ENCODE data around the gene RASAL2. TPM values are rescaled to one million over a fixed set of nuclear protein-coding genes. Genes with fewer than 3 reads are reported as not detected.

The RASAL2 gene
- total RNA-seq, 1 experiment from 2014 or later: 22.2 TPM

DNA sequence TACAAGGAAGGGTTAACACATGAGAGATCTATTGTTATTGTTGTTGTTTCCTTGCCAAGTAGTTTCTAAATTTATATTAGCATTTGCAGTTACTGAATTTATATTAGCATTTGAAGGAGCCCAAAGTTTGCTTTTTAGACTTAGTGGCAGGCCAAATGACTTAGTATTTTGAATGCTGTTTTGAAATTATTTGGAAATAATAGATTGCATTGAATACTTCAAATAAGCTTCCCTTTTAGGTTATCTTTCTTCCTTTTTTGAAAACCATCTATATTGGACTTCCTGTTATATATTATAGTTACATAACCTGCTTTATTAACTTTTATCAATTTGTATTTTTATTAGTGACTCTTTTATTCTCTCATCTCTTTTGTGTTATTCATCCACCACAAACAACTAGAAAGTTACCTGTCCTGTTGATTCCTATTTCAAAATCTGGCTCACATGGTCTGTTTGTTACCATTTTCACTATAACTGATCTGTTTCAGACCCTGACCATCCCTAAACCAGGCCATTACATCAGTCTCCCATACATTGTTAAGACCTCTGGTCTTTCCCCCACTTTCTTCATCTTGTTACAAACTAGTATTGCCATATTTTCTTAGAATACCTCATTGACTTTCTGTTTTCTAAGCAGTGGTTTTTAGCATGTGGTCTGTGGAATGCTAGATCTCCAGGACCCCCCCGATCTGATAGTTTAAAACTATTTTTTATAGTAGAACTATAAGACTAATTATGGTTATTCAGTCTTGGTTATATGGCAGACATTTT lies 185.2 kb downstream of the RASAL2 start:
- Histone ChIP-seq H2AK5ac (ENCODE audit: insufficient read length, low read length) (no peak overlapping the region), H3K4me1 (ENCODE audit: insufficient read depth, low read length) (peaks cover 10% of the 10 kb centered on the region), H3K23me2 (ENCODE audit: insufficient read length, low read depth, low read length, poor library complexity, severe bottlenecking) (no peaks in the 10 kb centered on the region), H3T11ph (ENCODE audit: low read length) (no peak overlapping the region), H3K79me1 (ENCODE audit: insufficient read depth, low read depth, low read length, poor library complexity, severe bottlenecking) (no peaks in the 10 kb centered on the region), H3K27me3 (ENCODE audit: insufficient read depth, low read length) (no peaks in the 10 kb centered on the region), H3K9me3 (ENCODE audit: control insufficient read depth, low read depth, low read length) (no peaks in the 10 kb centered on the region), H4K5ac (ENCODE audit: insufficient read length, low read depth, low read length) (no peak overlapping the region), H2BK15ac (ENCODE audit: low read depth, low read length) (no peak overlapping the region), H3K27ac (ENCODE audit: insufficient read length, low read depth, low read length) (no peak overlapping the region), H3K79me2 (ENCODE audit: insufficient read depth, low read length) (peaks cover 2% of the 10 kb centered on the region; the same call in 1 of the 2 replicates), H2BK5ac (ENCODE audit: insufficient read length, low read length) (no peak overlapping the region), H3K18ac (ENCODE audit: insufficient read length, low read depth, low read length) (no peak overlapping the region), H3K4me2 (ENCODE audit: insufficient read depth, insufficient read length, low read length) (no peak overlapping the region), H4K91ac (ENCODE audit: insufficient read length, low read depth, low read length) (no peak overlapping the region), H2AFZ (ENCODE audit: low read length) (no peak overlapping the region), H2BK120ac (ENCODE audit: low read depth, low read length, poor library complexity, severe bottlenecking) (no peak overlapping the region), H3K9ac (ENCODE audit: extremely low read depth, insufficient read length, low read length) (no peak overlapping the region), H2BK20ac (ENCODE audit: low read depth, low read length, poor library complexity, severe bottlenecking) (no peak overlapping the region), H2BK12ac (ENCODE audit: insufficient read length, low read depth, low read length) (no peak overlapping the region), H3K23ac (ENCODE audit: insufficient read length, low read depth, low read length) (no peak overlapping the region), H4K8ac (replicated peaks; ENCODE audit: insufficient read length, low read depth, low read length) (no peak overlapping the region), H3K56ac (ENCODE audit: insufficient read length, low read depth, low read length) (no peak overlapping the region), H4K20me1 (ENCODE audit: control insufficient read depth, insufficient read depth, insufficient read length) (no peaks in the 10 kb centered on the region), H3K14ac (ENCODE audit: insufficient read depth, low read length) (no peak overlapping the region), H3K4ac (ENCODE audit: low read depth, low read length) (no peak overlapping the region)
- H3K27me3 Mint-ChIP-seq (ENCODE audit: low read depth): no peaks in the 10 kb centered on the region
- H3K27ac Mint-ChIP-seq: peak overlapping the region; percentile 27 to 94 (median 68); a peak in 6 of 7 replicates
- DNase-seq: no peak
- H3K9me3 Mint-ChIP-seq: peaks cover 0 to 6% of the 10 kb centered on the region in 2 experiments; a peak in 1 of 5 replicates
- no CpG with 5 or more reads among the region's 1 CpG for WGBS (ENCODE audit: extremely low coverage, insufficient read length, low lambda C conversion rate)
- H3K4me3 Mint-ChIP-seq: peak overlapping the region in 1 of 2 experiments; percentile 24; a peak in 1 of 5 replicates
- peaks cover 6 to 12% (median 10%) of the 10 kb centered on the region in 3 experiments; a peak in 5 of 7 replicates for H3K36me3 Mint-ChIP-seq (ENCODE audit: insufficient read depth in 1 of 3, low read depth in 3 of 3)
- H3K4me1 Mint-ChIP-seq: peaks cover 52 to 62% of the 10 kb centered on the region in 2 experiments
- TF ChIP-seq, protein P1, sequence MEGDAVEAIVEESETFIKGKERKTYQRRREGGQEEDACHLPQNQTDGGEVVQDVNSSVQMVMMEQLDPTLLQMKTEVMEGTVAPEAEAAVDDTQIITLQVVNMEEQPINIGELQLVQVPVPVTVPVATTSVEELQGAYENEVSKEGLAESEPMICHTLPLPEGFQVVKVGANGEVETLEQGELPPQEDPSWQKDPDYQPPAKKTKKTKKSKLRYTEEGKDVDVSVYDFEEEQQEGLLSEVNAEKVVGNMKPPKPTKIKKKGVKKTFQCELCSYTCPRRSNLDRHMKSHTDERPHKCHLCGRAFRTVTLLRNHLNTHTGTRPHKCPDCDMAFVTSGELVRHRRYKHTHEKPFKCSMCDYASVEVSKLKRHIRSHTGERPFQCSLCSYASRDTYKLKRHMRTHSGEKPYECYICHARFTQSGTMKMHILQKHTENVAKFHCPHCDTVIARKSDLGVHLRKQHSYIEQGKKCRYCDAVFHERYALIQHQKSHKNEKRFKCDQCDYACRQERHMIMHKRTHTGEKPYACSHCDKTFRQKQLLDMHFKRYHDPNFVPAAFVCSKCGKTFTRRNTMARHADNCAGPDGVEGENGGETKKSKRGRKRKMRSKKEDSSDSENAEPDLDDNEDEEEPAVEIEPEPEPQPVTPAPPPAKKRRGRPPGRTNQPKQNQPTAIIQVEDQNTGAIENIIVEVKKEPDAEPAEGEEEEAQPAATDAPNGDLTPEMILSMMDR (conservative IDR thresholded peaks at IDR 0.05): no peak
